Activated T-cell treated with anti-CD3 and anti-CD28 coated beads for 4 hours (primary cell): ENCODE results near the gene FHOD1.

ENCODE experiments used
- DNase-seq: peaks from one replicate; pipeline ENCODE4 v3.0.0-alpha.2; 2020

FHOD1 gene

DNA sequence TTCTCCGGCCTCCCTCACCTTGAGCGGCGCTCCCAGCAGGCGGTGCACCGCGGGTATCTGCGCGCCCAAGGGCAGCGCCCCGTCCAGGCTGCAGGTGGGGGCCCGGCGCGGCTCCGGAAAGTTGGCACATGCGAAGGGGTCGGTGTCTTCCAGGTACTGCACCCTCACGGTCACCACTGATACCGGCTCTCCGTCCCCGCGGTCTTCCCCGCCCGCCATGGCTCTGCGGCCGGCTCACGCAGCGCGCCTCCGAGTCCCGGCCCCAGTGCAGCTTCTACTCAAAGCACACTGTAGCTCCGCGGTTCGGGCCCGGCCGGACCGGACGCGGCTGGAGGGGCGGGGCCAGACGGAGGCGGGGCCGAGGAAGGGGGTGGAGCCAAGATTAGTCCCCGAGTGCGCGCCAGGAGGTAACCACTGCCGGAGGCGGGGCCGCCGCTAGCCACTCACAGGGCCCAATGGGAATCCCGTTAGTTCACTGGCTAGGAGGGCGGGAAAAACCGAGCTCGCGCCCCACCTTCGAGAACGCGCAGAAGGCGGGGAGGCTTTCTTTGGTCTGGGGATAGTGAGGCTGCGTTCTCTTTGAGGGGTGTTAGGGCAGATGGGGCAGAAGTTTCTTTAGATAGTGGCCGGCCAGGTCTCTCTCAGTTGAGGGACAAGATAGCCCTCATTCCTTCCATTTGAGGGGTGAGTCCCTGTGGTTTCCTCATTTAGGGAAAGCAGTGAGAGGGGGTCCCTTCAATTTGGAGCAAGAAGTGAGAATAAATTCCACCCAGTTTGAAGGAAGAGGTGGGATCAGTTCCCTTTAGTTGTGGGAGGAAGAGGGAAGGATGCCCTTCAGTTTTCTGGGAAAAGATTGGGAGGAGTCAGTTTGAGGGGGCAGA lies at the start of gene FHOD1:
Gene FHOD1, minus strand, starts transcription at position 290 of the 881 bp plus-strand sequence. Its CDS starts 71 bp downstream, at position 219.
- peak; percentile 91 for DNase-seq

- no peak for DNase-seq
Observed at GRCh38 chr16:67296420-67296819, 49.1 kb upstream of the FHOD1 start.

- DNase-seq: no peak
Observed at GRCh38 chr16:67294938-67295361, 47.7 kb upstream of the FHOD1 start.

DNA sequence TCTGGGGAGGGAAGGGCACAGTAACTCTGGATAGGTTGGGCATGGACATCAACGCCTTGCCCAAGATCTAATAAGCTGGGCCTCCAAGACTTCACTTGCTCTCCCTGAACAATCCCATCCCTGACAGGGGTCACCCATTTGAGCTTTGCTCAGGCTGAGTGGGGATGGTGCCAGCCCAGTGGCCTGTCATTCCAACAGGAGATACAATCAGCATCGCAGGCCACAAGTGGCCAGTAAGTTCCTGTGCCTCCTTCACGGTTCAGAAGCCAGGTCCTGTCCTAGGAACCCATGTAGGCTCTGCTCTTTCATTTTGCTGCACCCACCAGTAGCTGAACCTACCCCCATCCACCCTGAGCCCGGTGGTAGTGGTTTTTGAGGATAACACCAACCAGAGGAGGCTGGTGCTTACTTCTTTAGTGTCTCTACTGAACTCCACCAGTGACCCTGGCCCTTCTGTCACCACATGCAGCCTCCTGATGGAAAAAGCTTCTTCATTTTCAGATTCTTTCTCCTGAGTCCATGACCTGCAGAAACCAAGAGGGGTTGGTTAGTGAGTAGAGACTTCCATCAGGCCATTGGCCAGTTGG lies 47.0 kb upstream of the FHOD1 start:
- DNase-seq: no peak

DNA sequence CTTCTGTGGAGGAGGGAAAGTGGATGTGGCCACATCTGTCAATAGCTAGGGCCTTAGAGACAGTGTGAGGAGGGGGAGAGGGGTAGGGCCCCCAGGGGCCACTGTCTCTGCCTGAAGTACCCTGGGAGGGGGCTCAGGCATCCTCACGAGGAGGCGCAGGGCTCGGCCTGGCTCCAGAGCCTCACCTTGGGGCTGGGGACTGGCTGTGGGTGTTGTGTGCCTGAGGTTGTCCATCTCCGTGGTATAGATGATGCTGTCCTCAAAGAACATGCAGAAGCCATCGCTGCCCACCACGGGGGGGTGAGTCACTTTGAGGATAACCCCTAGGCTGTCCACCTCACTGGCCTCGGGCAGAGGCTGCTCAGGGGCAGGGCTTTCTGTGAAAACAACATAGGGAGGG lies 44.2 kb upstream of the FHOD1 start:
- no peak for DNase-seq

DNA sequence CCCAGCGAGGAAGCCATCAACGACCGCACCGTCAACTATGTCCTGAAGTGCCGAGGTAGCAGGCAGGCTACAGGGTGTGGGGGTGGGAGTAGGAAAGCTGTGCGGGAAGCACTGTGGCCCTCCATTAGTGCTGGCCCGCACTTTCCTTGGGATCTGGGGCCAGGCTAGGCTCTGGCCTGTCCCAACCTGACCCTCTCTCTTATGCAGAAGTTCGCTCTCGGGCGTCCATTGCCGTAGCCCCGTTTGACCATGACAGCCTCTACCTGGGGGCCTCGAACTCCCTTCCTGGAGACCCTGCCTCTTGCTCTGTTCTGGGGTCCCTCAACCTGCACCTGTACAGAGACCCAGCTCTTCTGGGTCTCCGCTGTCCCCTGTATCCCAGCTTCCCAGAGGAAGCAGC lies 40.7 kb upstream of the FHOD1 start:
- no peak for DNase-seq

- no peak for DNase-seq
Observed at GRCh38 chr16:67286441-67287235, 39.4 kb upstream of the FHOD1 start.

- DNase-seq: no peak
Observed at GRCh38 chr16:67284699-67285646, 37.7 kb upstream of the FHOD1 start.

DNA sequence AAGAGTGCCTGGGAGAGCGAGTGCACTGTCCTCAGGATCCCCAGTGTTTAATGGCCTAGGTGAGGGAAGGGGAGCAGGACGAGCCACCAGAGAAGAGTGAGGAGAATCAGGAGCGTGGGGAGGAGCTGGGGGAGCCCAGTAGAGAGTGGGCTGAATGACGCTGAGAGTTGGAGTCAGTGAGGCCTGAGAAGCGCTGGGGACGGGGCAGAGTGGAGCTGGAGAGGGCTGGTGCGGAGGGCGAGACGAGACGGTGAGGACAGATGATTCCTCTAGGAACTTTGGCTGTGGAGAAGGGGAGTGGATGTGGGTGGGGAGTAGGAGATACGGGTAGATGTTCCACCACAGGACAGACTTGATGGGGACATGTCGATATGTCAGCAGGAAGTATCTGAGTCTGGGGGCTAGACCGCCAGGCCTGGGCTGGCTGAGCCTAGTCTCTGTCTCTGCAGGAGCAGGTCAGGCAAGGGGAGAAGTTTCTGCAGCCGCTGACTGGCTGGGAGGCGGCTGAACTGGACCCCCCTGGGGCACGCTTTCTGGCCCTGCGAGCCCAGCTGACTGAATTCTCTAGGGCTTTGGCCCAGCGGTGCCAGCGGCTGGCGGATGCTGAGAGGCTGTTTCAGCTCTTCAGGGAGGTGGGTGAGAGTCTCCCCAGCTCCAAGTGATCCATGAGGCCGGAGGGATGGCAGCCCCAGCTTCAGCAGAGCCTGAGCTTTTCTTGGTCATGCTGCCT lies 36.7 kb upstream of the FHOD1 start:
- DNase-seq: no peak

- DNase-seq: no peak
Observed at GRCh38 chr16:67283039-67283825, 36.0 kb upstream of the FHOD1 start.

- no peak for DNase-seq
Observed at GRCh38 chr16:67282447-67282805, 35.1 kb upstream of the FHOD1 start.

- DNase-seq: no peak
Observed at GRCh38 chr16:67281536-67282446, 34.5 kb upstream of the FHOD1 start.

DNA sequence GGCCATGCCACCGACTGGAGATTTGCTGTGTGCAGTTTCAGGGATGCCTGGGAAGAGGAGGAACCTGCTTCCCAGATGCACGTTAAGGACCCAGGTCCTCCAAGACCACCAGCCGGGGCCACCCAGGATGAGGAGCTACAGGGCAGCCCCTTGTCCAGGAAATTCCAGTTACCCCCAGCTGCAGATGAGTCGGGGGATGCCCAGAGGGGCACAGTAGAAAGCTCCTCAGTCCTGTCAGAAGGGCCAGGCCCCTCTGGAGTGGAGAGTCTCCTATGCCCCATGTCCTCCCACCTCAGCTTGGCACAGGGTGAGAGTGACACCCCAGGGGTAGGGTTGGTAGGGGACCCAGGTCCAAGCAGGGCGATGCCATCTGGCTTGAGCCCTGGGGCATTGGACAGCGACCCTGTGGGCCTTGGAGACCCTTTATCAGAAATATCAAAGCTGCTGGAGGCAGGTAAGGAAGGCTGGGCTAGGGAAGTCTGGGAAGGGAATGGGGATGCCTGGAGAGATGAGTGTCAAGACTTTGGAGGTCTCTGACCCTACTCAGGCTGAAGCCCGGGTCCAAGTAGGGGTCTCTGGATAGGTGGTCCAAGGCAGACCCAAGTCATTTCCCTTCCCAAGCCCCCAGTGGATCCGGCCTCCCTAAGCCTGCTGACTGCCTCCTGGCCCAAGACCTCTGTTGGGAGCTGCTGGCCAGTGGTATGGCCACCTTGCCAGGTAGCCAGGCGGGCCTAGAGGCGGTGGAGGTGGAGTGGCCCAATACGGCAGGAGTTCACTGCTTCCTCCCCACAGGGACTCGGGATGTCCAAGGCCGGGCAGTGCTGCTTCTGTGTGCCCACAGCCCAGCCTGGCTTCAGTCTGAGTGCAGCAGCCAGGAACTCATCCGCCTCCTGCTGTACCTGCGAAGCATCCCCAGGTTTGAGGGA lies 33.1 kb upstream of the FHOD1 start:
- DNase-seq: no peak

GRCh38 chr16:67279296-67280089 lies 32.2 kb upstream of the FHOD1 start, which contains the start of gene PLEKHG4:
PLEKHG4 (plus strand) TSS chr16:67279532; CDS start chr16:67280045, 513 bp downstream.
- DNase-seq: peak; percentile 67

- DNase-seq: peak; percentile 24
Observed at GRCh38 chr16:67278773-67279295, 31.6 kb upstream of the FHOD1 start.

DNA sequence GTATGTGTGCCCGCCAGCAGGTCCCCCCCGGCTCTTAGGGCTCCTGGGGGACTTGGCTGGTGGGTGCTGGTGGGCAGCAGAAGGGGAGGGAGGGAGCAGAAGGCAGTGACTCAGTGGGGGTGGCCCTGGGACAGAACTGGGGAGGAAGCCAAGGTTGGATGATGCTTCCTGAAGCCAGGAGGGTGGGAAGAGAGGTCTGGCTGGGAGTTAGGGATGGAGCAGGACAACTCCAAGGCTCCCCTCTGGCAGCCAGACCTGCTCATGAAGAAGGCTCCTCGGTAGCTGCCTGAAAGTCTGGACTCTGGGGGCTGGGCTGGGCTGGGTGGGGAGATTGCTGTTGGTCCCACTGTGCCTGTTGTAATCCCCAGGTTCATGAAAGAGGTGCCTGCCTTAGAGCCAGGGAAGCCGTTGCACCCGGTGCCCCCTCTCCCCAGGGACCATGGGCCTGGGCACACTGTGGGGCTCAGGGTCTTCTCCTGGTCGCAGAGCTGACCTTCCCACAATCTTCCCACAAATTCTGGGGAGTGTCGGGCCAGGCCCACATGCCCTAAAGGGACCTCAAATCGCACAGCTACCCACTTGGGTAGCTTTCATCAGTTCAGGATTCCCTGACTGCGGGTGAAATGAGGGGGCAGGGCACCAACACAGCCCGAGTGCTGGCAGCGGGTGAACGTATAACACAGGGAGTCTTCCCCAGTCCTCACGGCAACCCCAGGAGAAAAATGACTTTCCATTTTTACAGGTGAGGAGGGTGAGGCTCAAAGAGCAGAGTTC lies 30.9 kb upstream of the FHOD1 start:
- no peak for DNase-seq
